ENCODE results near the gene SHISA6. TPM values are rescaled to one million over a fixed set of nuclear protein-coding genes. Genes with fewer than 3 reads are reported as not detected.

The SHISA6 gene
- total RNA-seq, 2 donors from 2014 or later: 6.7 to 14.4 TPM

DNA sequence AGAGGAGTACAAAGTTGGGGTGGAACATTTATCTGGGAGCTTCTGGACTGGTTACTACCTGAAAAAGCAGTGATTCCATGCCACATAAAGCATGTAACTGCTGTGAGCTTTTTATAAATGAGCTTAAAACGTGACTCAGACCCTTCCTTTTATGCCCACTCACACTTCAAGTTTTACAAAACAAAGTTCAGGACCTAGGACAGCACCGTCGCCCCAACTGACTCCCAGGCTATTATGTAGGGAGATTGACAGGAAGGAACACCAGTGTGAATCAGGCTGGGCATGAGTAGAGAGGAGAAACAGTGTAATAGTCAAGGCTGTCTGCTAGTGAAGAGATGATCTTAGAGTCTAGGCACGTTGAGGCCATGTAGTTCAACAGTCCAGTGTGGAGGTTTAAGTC, 265.6 kb downstream of the SHISA6 start:
- no peak overlapping the region for H3K4me3 Mint-ChIP-seq
- TF ChIP-seq, protein P1, sequence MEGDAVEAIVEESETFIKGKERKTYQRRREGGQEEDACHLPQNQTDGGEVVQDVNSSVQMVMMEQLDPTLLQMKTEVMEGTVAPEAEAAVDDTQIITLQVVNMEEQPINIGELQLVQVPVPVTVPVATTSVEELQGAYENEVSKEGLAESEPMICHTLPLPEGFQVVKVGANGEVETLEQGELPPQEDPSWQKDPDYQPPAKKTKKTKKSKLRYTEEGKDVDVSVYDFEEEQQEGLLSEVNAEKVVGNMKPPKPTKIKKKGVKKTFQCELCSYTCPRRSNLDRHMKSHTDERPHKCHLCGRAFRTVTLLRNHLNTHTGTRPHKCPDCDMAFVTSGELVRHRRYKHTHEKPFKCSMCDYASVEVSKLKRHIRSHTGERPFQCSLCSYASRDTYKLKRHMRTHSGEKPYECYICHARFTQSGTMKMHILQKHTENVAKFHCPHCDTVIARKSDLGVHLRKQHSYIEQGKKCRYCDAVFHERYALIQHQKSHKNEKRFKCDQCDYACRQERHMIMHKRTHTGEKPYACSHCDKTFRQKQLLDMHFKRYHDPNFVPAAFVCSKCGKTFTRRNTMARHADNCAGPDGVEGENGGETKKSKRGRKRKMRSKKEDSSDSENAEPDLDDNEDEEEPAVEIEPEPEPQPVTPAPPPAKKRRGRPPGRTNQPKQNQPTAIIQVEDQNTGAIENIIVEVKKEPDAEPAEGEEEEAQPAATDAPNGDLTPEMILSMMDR (conservative IDR thresholded peaks at IDR 0.05): no peak

DNA sequence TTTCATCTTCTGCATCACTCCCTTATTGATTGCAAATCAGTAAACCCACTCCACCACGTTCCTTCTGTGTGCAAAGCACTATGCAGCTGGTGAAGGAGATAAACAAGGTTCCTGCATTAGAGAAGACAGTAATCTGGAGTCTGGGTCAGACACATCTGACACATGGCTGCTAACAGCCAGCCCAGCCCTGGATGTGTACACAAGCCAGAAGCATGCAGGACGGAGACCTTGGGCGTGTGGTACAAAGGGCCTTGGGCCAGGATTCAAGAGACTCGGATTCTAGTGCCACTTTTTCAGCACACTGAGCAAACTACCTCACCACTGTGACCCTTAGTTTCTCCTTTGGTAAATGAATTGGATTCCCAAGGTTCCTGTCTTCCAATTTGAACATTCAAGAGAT, 270.7 kb downstream of the SHISA6 start:
- Mint-ChIP-seq H3K4me3 (no peak overlapping the region), H3K36me3 (ENCODE audit: low read depth) (no peaks in the 10 kb centered on the region), H3K27ac (no peak overlapping the region), H3K4me1 (no peaks in the 10 kb centered on the region), H3K9me3 (no peaks in the 10 kb centered on the region), H3K27me3 (ENCODE audit: insufficient read depth) (peaks cover 40% of the 10 kb centered on the region)
- Histone ChIP-seq H3K36me3 (ENCODE audit: control insufficient read depth, insufficient read depth, low read length) (no peaks in the 10 kb centered on the region), H3K27ac (ENCODE audit: low read depth, low read length) (no peak overlapping the region), H3K9me3 (ENCODE audit: control insufficient read depth, low read length) (no peaks in the 10 kb centered on the region), H3K9ac (ENCODE audit: extremely low read depth, low read length, poor library complexity, severe bottlenecking) (no peak overlapping the region), H3K27me3 (ENCODE audit: control insufficient read depth, insufficient read depth, low read length, poor library complexity, severe bottlenecking) (peaks cover 9% of the 10 kb centered on the region), H3K4me3 (ENCODE audit: low read length) (no peak overlapping the region), H3K4me1 (ENCODE audit: control insufficient read depth, insufficient read depth, low read length) (no peaks in the 10 kb centered on the region)
- DNase-seq: peak; percentile 24
- TF ChIP-seq, protein P1 (conservative IDR thresholded peaks at IDR 0.05): no peak
- WGBS, 2 experiments (ENCODE audit: insufficient coverage in 1 of 2, insufficient read length in 1 of 2): 80 to 92% methylated on average over 4 of the region's 4 CpGs

More for the DNA sequence above, 265.6 kb downstream of the SHISA6 start:
- Histone ChIP-seq H3K4me1 (ENCODE audit: control insufficient read depth, insufficient read depth, low read length) (no peaks in the 10 kb centered on the region), H3K9me3 (ENCODE audit: control insufficient read depth, low read length) (no peaks in the 10 kb centered on the region), H3K36me3 (ENCODE audit: control insufficient read depth, insufficient read depth, low read length) (no peaks in the 10 kb centered on the region), H3K27me3 (ENCODE audit: control insufficient read depth, insufficient read depth, low read length, poor library complexity, severe bottlenecking) (peaks cover 6% of the 10 kb centered on the region), H3K4me3 (ENCODE audit: low read length) (no peak overlapping the region), H3K27ac (ENCODE audit: low read depth, low read length) (no peak overlapping the region), H3K9ac (ENCODE audit: extremely low read depth, low read length, poor library complexity, severe bottlenecking) (no peak overlapping the region)
- Mint-ChIP-seq H3K36me3 (ENCODE audit: low read depth) (no peaks in the 10 kb centered on the region), H3K4me1 (peaks cover 5% of the 10 kb centered on the region), H3K9me3 (no peaks in the 10 kb centered on the region), H3K27me3 (ENCODE audit: insufficient read depth) (peaks cover 16% of the 10 kb centered on the region), H3K27ac (no peak overlapping the region)
- WGBS, 2 experiments (ENCODE audit: insufficient coverage in 1 of 2, insufficient read length in 1 of 2): 9 to 13% methylated on average over 4 of the region's 4 CpGs
- peak; percentile 93 for DNase-seq

DNA sequence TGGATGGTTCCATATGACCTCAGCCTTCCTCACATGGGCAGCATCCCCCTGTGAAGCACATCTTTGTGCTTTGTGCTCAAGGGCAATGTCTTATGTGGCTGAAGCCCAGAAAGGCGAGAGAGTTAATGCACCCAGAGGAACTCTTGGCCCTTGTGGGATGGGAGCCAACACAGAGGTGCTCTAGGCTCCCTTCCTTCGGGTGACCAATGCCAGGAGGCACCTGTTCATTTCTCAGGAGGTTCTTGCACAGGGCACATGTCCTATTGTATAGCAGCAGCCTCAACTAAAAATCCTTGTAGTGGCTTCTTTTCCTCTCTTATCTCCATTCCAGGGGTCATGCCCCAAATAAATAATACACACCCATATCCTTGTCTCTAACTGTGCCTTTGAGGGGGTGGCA, 273.6 kb downstream of the SHISA6 start:
- peak; percentile 17 for DNase-seq
- peaks cover 16% of the 10 kb centered on the region for H3K27me3 ChIP-seq (ENCODE audit: control insufficient read depth, insufficient read depth, low read length, poor library complexity, severe bottlenecking)
- no peaks in the 10 kb centered on the region for H3K9me3 ChIP-seq (ENCODE audit: control insufficient read depth, low read length)
- WGBS, 2 experiments (ENCODE audit: insufficient coverage in 1 of 2, insufficient read length in 1 of 2): 84 to 100% methylated on average over 1 to 2 of the region's 2 CpGs
- H3K27me3 Mint-ChIP-seq (ENCODE audit: insufficient read depth): peaks cover 35% of the 10 kb centered on the region
- H3K36me3 Mint-ChIP-seq (ENCODE audit: low read depth): no peaks in the 10 kb centered on the region
- H3K27ac Mint-ChIP-seq: no peak overlapping the region
- no peaks in the 10 kb centered on the region for H3K4me1 Mint-ChIP-seq
- H3K4me3 ChIP-seq (ENCODE audit: low read length): no peak overlapping the region
- no peak overlapping the region for H3K27ac ChIP-seq (ENCODE audit: low read depth, low read length)
- no peaks in the 10 kb centered on the region for H3K9me3 Mint-ChIP-seq
- no peaks in the 10 kb centered on the region for H3K4me1 ChIP-seq (ENCODE audit: control insufficient read depth, insufficient read depth, low read length)
- TF ChIP-seq, protein P1 (conservative IDR thresholded peaks at IDR 0.05): no peak
- no peak overlapping the region for H3K4me3 Mint-ChIP-seq
- H3K9ac ChIP-seq (ENCODE audit: extremely low read depth, low read length, poor library complexity, severe bottlenecking): no peak overlapping the region
- no peaks in the 10 kb centered on the region for H3K36me3 ChIP-seq (ENCODE audit: control insufficient read depth, insufficient read depth, low read length)

Measured in endodermal cell (in vitro differentiated cells).